HG02870 (cell line): ENCODE data around the gene GPC5.

Source experiments
- ATAC-seq: cut with Tn5 transposase; IDR thresholded peaks from one replicate; pipeline ENCODE4 v1.9.1; 2021; ENCODE audit warnings: mild to moderate bottlenecking, moderate library complexity; ENCODE audit not compliant: unreplicated experiment

Gene GPC5

GRCh38 chr13:91533354-91533753 is 134.9 kb downstream of the GPC5 start:
- ATAC-seq, result no peak

GRCh38 chr13:91534996-91535395 is 136.6 kb downstream of the GPC5 start:
- ATAC-seq, result no peak

GRCh38 chr13:91537376-91537775 is 139.0 kb downstream of the GPC5 start:
- no peak for ATAC-seq

GRCh38 chr13:91539286-91540157 is 141.1 kb downstream of the GPC5 start:
- no peak for ATAC-seq

- ATAC-seq, result no peak
Observed at GRCh38 chr13:91540158-91540736, 141.8 kb downstream of the GPC5 start.

- no peak for ATAC-seq
Observed at GRCh38 chr13:91544723-91545122, 146.3 kb downstream of the GPC5 start.

GRCh38 chr13:91546900-91547299 is 148.5 kb downstream of the GPC5 start:
- ATAC-seq, result no peak

- ATAC-seq, result no peak
Observed at GRCh38 chr13:91553584-91553983, 155.2 kb downstream of the GPC5 start.

GRCh38 chr13:91554101-91554500 is 155.7 kb downstream of the GPC5 start:
- no peak for ATAC-seq

- no peak for ATAC-seq
Observed at GRCh38 chr13:91557328-91558090, 159.1 kb downstream of the GPC5 start.

- no peak for ATAC-seq
Observed at GRCh38 chr13:91563799-91564198, 165.4 kb downstream of the GPC5 start.

- ATAC-seq, result no peak
Observed at GRCh38 chr13:91564396-91564795, 166.0 kb downstream of the GPC5 start.

GRCh38 chr13:91565296-91565695 is 166.9 kb downstream of the GPC5 start:
- ATAC-seq, result no peak

GRCh38 chr13:91567485-91568207 is 169.2 kb downstream of the GPC5 start:
- no peak for ATAC-seq

- no peak for ATAC-seq
Observed at GRCh38 chr13:91571681-91572080, 173.3 kb downstream of the GPC5 start.

GRCh38 chr13:91572439-91572838 is 174.0 kb downstream of the GPC5 start:
- ATAC-seq, result no peak

- ATAC-seq, result no peak
Observed at GRCh38 chr13:91572944-91573598, 174.7 kb downstream of the GPC5 start.

GRCh38 chr13:91574766-91575165 is 176.3 kb downstream of the GPC5 start:
- no peak for ATAC-seq

- ATAC-seq, result no peak
Observed at GRCh38 chr13:91576590-91576989, 178.2 kb downstream of the GPC5 start.

- no peak for ATAC-seq
Observed at GRCh38 chr13:91579320-91579719, 180.9 kb downstream of the GPC5 start.

GRCh38 chr13:91580749-91581148 is 182.3 kb downstream of the GPC5 start:
- no peak for ATAC-seq
